A172 (cell line): ENCODE results near the gene CSH2. TPM values are rescaled to one million over a fixed set of nuclear protein-coding genes. Genes with fewer than 3 reads are reported as not detected.
"Not testable (repeated sequence)": the region's sequence is repeated elsewhere in the genome, so short reads cannot be mapped to it uniquely, and the experiment has no call there.

Experiments used
- DNase-seq: peaks from one replicate; pipeline ENCODE4 v3.0.0-alpha.2; 2015; ENCODE audit warnings: low spot score
- total RNA-seq: library from RNA; depleted of rRNA; stranded (reverse); fragments of >200 nt; shearing (Covaris generic); gene quantifications from 2 replicates; pipeline ENCODE4 v1.2.3, GENCODE V29; 2014

Gene CSH2
- total RNA-seq, 1 experiment from 2014 or later = not detected

GRCh38 chr17:63896524-63897354 lies 23.3 kb upstream of the CSH2 start, which contains the start of gene CSH1:
TSS of gene CSH1 (minus strand) at chr17:63896574. CDS start at chr17:63896511, 63 bp downstream.
- DNase-seq = not testable (repeated sequence)

- not testable (repeated sequence) for DNase-seq
Measured at GRCh38 chr17:63894821-63895220, 21.3 kb upstream of the CSH2 start.

- DNase-seq = not testable (repeated sequence)
Measured at GRCh38 chr17:63894021-63894420, 20.5 kb upstream of the CSH2 start.

DNA sequence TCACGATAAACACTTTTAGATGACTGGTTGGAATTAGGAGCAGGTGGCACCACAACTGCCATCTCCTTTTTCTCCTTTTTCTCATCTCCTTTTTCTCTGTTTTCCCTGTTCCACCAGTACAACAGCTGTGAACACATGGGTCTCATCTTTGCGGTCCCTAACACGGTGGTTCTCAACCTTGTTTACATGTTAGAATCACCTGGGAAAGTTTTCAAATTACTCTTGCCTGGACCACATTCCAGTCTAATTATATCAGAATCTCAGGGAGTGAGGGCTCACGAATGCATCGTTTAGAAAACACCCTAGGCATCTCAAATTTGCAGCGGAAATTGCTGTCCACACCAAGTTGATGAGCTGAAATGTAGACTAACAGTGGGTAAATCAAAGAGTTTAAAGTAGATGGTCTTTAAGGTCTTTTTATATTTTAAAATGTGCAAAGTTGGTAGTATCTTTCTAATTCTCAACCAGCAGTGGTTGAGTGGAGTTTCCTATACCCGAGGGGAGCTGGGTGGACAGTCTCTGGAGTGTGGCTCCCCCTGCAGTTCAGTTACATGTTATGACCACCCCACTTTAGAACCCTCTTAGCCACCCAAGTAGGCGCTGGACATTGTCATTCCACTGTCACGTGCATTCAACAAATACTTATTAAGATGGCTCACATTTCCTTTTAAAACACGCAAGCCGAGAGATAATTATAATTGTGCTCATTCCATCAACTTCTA lies 19.0 kb upstream of the CSH2 start:
- DNase-seq = peak; percentile 15

DNA sequence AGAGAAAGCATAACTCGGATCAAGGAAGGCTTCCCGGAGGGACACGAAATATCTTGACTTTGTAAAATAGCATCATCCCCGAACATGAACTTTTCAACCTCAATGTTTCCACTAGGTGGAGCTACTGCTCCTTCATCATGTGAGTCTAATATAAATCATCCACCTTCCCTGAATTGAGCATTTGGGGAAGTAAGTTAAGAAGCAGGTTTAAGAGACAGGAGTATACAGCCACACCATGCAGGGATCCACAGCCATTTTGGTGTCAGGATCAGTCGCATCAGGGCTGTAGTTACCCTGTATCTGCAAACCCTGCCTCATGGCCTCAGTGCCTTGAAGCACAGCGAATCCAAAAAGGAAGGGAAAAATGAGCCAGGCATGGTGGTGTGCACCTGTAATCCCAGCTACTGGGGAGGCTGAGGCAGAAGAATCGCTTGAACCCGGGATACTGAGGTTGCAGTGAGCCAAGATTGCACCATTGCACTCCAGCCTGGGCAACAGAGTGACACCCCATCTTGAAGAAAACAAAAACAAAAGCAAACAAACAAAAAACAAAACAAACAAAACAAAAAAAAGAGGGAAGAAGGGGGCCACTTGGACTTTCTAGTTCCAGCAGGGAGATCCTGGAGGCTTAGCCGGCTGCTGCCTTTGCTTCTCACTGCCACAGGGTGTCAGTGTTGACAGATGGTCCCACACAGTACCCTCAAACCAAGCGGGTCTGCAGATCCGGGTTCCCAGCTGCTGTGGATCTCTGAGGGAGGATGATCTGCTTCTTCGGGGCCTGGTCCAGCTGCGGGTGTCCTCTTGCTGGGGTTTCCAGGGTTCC lies 15.8 kb upstream of the CSH2 start:
- peak; percentile 25 for DNase-seq

- DNase-seq = not testable (repeated sequence)
Measured at GRCh38 chr17:63885119-63885518, 11.6 kb upstream of the CSH2 start.

GRCh38 chr17:63882626-63883126 lies 9.2 kb upstream of the CSH2 start:
- not testable (repeated sequence) for DNase-seq

- DNase-seq = peak; percentile 65
Measured at GRCh38 chr17:63881935-63882601, 8.6 kb upstream of the CSH2 start, which contains the start of gene GH2. TSS of gene GH2 (minus strand) at chr17:63881944. CDS start at chr17:63881801, 143 bp downstream.

DNA sequence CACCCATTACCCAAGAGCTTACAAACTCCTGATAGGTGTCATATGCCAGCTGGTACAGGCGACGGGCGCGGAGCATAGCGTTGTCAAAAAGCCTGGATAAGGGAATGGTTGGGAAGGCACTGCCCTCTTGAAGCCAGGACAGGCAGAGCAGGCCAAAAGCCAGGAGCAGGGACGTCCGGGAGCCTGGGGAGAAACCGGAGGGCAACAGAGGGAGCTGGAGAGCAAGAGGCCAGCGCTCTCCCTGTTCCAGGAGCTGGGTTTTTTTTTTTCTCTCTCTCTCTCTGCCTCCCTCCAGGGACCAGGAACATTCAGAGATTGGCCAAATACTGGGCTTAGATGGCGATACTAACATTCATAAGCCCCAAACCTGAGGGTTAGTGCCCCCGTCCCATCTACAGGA lies 7.9 kb upstream of the CSH2 start:
- DNase-seq = not testable (repeated sequence)

DNA sequence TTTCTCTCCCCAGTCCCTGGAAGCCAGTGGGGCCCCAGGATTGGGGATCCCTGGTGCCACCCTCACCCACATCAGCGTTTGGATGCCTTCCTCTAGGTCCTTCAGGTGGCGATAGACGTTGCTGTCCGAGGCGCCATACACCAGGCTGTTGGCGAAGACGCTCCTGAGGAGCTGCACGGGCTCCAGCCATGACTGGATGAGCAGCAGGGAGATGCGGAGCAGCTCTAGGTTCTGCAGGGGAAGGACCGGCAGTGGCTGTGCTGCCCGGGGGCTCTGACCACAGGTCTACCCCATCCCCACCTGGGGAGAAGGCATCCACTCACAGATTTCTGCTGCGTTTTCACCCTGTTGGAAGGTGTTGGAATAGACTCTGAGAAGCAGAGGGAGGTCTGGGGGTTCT lies 7.2 kb upstream of the CSH2 start:
- DNase-seq = no peak

DNA sequence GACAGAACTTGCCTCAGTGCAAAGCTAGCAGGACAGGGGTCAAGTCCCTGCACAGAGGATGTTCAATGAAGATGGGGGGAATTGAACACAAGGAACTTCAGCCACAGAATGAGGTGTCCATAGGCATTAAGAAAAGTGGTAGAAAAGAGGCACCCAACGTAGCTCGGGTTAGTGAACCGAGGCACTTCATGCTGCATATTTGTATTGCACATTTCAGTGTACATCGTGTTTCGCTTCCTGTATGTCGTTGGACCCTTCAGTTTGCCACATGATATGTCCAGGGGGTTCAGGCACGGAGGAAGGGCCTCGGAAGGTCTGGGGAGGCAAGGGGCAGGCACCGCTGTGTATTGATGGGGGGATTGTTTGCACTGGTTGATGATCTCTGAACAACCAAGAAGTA lies 4.9 kb upstream of the CSH2 start:
- DNase-seq = not testable (repeated sequence)

- DNase-seq = not testable (repeated sequence)
Measured at GRCh38 chr17:63874693-63875092, 1.2 kb upstream of the CSH2 start.

DNA sequence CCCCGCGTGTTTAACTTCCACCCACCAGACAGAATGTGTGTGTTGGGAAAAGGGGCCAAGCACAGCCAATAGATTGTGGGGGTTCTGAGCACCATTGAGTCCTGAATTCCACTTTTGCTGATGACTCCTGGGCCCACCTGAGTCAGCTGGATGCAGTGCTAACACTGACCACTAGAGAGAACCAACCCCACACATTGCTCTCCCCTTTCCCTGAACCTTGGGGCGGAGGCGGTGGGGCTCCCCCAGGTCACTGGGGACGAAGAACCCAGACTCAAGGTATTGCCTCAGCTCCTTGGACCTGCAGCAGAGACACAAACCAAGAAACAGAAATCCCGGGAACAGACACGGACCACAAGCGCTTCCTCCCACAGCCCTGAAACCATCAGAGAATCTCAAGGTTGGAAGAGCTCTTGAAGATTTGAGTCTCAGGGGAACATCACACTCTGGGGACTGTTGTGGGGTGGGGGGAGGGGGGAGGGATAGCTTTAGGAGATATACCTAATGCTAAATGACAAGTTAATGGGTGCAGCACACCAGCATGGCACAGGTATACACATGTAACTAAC lies 667 bp upstream of the CSH2 start:
- not testable (repeated sequence) for DNase-seq

GRCh38 chr17:63871646-63872365 lies 1.7 kb downstream of the CSH2 start:
- DNase-seq = not testable (repeated sequence)

GRCh38 chr17:63870292-63870665 lies 3.2 kb downstream of the CSH2 start:
- not testable (repeated sequence) for DNase-seq

DNA sequence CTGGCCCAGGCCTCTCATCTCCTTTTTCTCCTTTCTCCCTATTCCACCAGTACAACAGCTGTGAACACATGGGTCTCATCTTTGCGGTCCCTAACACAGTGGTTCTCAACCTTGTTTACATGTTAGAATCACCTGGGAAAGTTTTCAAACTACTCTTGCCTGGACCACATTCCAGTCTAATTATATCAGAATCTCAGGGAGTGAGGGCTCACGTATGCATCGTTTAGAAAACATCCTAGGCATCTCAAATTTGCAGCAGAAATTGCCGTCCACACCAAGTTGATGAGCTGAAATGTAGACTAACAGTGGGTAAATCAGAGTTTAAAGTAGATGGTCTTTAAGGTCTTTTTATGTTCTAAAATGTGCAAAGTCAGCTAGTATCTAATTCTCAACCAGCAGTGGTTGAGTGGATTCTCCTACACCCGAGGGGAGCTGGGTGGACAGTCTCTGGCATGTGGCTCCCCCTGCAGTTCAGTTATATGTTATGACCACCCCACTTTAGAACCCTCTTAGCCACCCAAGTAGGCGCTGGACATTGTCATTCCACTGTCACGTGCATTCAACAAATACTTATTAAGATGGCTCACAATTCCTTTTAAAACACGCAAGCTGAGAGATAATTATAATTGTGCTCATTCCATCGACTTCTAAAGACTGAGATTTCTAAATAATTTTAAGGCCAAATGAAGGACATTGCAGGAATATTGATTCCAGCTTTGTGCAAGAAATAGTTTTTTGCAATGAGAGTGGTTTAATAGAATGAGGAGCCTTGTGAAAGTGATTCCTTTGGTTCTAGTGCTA lies 3.8 kb downstream of the CSH2 start:
- DNase-seq = peak; percentile 15

DNA sequence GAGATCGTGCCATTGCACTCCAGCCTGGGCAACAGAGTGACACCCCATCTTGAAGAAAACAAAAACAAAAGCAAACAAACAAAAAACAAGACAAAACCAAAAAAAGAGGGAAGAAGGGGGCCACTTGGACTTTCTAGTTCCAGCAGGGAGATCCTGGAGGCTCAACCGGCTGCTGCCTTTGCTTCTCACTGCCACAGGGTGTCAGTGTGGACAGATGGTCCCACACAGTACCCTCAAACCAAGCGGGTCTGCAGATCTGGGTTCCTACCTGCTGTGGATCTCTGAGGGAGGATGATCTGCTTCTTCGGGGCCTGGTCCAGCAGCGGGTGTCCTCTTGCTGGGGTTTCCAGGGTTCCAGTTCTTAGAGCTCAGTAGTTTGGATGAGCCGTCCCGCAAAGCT lies 6.9 kb downstream of the CSH2 start:
- not testable (repeated sequence) for DNase-seq

DNA sequence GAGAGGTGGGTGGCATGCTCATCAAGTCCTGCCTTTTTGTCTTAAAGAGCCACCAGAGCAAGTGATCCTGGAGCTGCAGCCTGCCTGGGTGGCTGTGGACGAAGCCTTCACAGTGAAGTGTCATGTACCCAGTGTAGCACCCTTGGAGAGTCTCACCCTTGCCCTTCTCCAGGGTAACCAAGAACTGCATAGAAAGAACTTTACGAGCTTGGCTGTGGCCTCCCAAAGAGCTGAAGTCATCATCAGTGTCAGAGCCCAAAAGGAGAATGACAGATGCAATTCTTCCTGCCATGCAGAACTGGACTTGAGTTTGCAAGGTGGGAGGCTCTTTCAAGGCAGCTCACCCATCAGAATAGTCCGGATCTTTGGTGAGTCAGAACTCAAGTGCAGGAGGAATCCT lies 14.2 kb downstream of the CSH2 start:
- no peak for DNase-seq

GRCh38 chr17:63856425-63856824 lies 17.1 kb downstream of the CSH2 start:
- not testable (repeated sequence) for DNase-seq
